Ovary (tissue), 9 donors: ENCODE measurements around the gene SLC9A6. TPM values are rescaled to one million over a fixed set of nuclear protein-coding genes. Genes with fewer than 3 reads are reported as not detected.

Experiments used
- DNase-seq, 5 donors: peaks; one replicate each; pipeline ENCODE4 v3.0.0-alpha.2; 2019 to 2020
- H3K27ac ChIP-seq, 2 donors: fragments of 200-600 bp; one replicate each; pipeline versions ENCODE4 v1.5.1 to v1.8.0; 2019 to 2022
- H3K27me3 ChIP-seq: fragments of 200-600 bp; one replicate; pipeline ENCODE4 v1.8.0; 2022
- H3K36me3 ChIP-seq: fragments of 200-600 bp; sonication (generic); one replicate; pipeline ENCODE4 v1.5.1; 2019
- H3K4me1 ChIP-seq: one replicate; pipeline ENCODE4 v1.8.1; 2013; ENCODE audit warnings: mild to moderate bottlenecking, moderate library complexity; ENCODE audit not compliant: insufficient read depth
- H3K4me3 ChIP-seq: fragments of 200-600 bp; sonication (generic); one replicate; pipeline ENCODE4 v1.5.1; 2017
- H3K9me3 ChIP-seq, 2 donors: fragments of 200-600 bp in 1 of 2; sonication (generic) in 1 of 2; one replicate each; pipeline versions ENCODE4 v1.5.1 to v1.8.1; 2013 to 2019; ENCODE audit warnings: mild to moderate bottlenecking in 1 of 2, moderate library complexity in 1 of 2
- EP300 ChIP-seq: sonication (generic); formaldehyde crosslinking; IDR thresholded peaks from one replicate; pipeline ENCODE4 v1.6.1; 2017; ENCODE audit warnings: antibody characterized with exemption
- POLR2A ChIP-seq: fragments of 450-650 bp; IDR thresholded peaks from one replicate; pipeline ENCODE4 v1.6.1; 2017; ENCODE audit warnings: antibody characterized with exemption, mild to moderate bottlenecking, moderate library complexity
- WGBS, 3 donors: extraction: QIAGEN DNeasy Blood & Tissue Kit in 1 of 3; methylation state at CpG; one replicate each; pipeline versions ENCODE4 v1.1.5 to v1.1.7; 2013 to 2017; 5-methylcytosine and 5-hydroxymethylcytosine counted together
- intact Hi-C, 4 donors: fragments of 100-400 bp; cut with DNase I; formaldehyde crosslinking; loops; one replicate each; pipeline versions ENCODE4 v1.11.0 to v1.15.1; 2022 to 2023
- polyA plus RNA-seq, 2 donors: library from polyadenylated mRNA; stranded (reverse); fragments of 200-250 nt in 1 of 2; fragments of 350-450 nt in 1 of 2; fragmentation: Illumina TruSeq in 1 of 2; extraction: RNeasy Lipid Tissue Mini Kit (QIAGEN cat#74804) in 1 of 2; gene quantifications; one replicate each; pipeline ENCODE4 v1.2.3, GENCODE V29; 2013 to 2014
- total RNA-seq, 7 donors: library from RNA; depleted of rRNA in 2 of 7; stranded (reverse); fragments of >200 nt in 2 of 7; fragmentation: NEBNext Ultra II Directional in 3 of 7; extraction: Animal tissue kit (Norgen Biotek cat#: 25700) in 3 of 7; gene quantifications; one replicate each; pipeline versions ENCODE4 v1.1.0 to v1.2.4, GENCODE V29; 2016 to 2023
- TF ChIP-seq, protein P1 (sequence below), 3 donors: fragments of 450-650 bp in 2 of 3; fragments of 200-600 bp in 1 of 3; IDR thresholded peaks; one replicate each; pipeline versions ENCODE4 v1.5.1 to v1.8.0; 2016 to 2022; ENCODE audit warnings: antibody characterized with exemption in 3 of 3, mild to moderate bottlenecking in 1 of 3
- donor health status: DM: no; HTN: no; CAD: no; lungs with moderate emphysema.
- donor health status: DM: no; HTN: no; CAD: no.
- donor health status: Bipolar disorder and iron deficiency.
- donor health status: DM: yes; HTN: yes; CAD: no.
- donor health status: DM: no; HTN: no; CAD: no.
- donor health status: DM: yes; HTN: yes; CAD: no.

SLC9A6 gene
- total and polyA plus RNA-seq, 9 donors, result 9.2 to 18.6 (median 12.7) TPM

DNA sequence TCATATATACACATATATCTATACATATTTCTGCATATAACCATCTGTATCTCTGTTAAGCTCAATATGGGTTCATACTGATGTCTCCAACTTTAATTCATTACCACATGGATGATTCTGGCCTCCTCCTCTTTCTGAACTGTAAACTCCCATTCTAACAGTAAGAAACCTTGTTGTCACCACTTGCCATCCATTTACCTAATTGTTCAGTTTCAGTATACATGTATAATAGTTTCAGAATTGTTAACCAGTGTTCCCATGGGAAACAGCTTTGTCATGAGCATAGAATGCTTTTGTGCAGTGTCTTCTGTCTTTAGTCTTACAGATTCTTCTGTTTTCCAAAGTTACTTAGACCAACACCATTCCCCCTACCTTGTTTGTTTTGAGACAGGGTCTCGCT lies 35.9 kb downstream of the SLC9A6 start:
- H3K27ac ChIP-seq, result no peak overlapping the region
- H3K4me1 ChIP-seq, result no peaks in the 10 kb centered on the region
- no peaks in the 10 kb centered on the region for H3K27me3 ChIP-seq
- no peaks in the 10 kb centered on the region for H3K9me3 ChIP-seq
- no peak overlapping the region for H3K4me3 ChIP-seq
- TF ChIP-seq, protein P1, sequence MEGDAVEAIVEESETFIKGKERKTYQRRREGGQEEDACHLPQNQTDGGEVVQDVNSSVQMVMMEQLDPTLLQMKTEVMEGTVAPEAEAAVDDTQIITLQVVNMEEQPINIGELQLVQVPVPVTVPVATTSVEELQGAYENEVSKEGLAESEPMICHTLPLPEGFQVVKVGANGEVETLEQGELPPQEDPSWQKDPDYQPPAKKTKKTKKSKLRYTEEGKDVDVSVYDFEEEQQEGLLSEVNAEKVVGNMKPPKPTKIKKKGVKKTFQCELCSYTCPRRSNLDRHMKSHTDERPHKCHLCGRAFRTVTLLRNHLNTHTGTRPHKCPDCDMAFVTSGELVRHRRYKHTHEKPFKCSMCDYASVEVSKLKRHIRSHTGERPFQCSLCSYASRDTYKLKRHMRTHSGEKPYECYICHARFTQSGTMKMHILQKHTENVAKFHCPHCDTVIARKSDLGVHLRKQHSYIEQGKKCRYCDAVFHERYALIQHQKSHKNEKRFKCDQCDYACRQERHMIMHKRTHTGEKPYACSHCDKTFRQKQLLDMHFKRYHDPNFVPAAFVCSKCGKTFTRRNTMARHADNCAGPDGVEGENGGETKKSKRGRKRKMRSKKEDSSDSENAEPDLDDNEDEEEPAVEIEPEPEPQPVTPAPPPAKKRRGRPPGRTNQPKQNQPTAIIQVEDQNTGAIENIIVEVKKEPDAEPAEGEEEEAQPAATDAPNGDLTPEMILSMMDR (IDR thresholded peaks at IDR 0.05), result no peak
- TF ChIP-seq EP300, result no peak
- no peak for TF ChIP-seq POLR2A
- 85 to 91% (median 89%) methylated on average over 1 of the region's 1 CpG for WGBS, 3 donors
- intact Hi-C loops, result loop anchor here in 1 of 4 donors (10.0 kb wide), 1 partner anchor 144 kb away; no protein-coding TSS in a partner anchor
- no peaks in the 10 kb centered on the region for H3K36me3 ChIP-seq
- DNase-seq, result no peak

DNA sequence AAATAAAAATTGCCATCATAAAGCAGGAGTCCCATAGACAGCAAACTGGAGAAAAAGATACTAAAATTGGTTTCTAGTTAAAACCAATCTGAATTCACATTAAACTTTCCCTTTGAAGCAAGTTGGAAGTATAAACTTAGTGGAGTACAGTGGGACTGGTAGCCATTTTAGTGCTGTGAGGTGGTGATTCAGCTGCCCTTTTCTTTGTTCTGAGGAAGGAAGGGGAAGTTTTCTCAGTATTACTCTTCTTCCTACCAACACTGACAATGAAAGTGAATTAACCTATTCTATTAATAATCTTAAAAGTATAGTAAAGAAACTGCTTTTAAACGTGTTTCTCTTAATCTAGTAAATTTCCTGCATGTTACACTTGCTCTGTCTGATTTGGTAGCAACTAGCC lies 36.7 kb downstream of the SLC9A6 start:
- no peaks in the 10 kb centered on the region for H3K36me3 ChIP-seq
- H3K9me3 ChIP-seq, result no peaks in the 10 kb centered on the region
- intact Hi-C loops, result loop anchor here in 1 of 4 donors (10.0 kb wide), 1 partner anchor 143 kb away; no protein-coding TSS in a partner anchor
- WGBS, 3 donors, result 36 to 51% (median 47%) methylated on average over 1 of the region's 1 CpG
- no peaks in the 10 kb centered on the region for H3K27me3 ChIP-seq
- DNase-seq, result no peak
- TF ChIP-seq POLR2A, result no peak
- TF ChIP-seq, protein P1 (IDR thresholded peaks at IDR 0.05), result no peak
- TF ChIP-seq EP300, result no peak
- H3K4me1 ChIP-seq, result no peaks in the 10 kb centered on the region
- H3K4me3 ChIP-seq, result no peak overlapping the region
- H3K27ac ChIP-seq, result no peak overlapping the region

DNA sequence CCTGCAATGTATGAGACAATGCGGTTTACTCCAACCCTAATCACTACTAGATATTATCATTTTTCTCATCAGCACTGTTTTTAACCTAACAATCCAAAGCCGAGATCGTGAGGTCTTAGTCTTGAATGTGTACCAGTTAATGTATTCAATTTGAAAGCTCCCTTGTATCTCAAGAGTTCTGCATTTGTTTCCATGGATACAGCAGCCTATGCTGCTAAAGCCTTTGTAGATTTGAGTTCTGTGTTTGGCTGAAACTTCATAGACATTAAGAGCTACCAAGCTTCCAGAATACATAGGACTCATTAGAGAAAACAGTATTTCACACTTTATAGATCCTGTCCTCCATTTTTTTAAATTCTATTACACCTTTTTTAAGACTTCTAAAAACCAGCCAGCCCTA lies 39.9 kb downstream of the SLC9A6 start:
- intact Hi-C loops, result loop anchor here in 1 of 4 donors (5.0 to 10.0 kb wide), 2 partner anchors 140 to 242 kb away; no protein-coding TSS in a partner anchor
- no peaks in the 10 kb centered on the region for H3K4me1 ChIP-seq
- no peak overlapping the region for H3K4me3 ChIP-seq
- no peaks in the 10 kb centered on the region for H3K9me3 ChIP-seq
- WGBS, 3 donors, result 66 to 75% (median 72%) methylated on average over 3 of the region's 3 CpGs
- TF ChIP-seq EP300, result no peak
- no peak for TF ChIP-seq POLR2A
- TF ChIP-seq, protein P1 (IDR thresholded peaks at IDR 0.05), result no peak
- no peaks in the 10 kb centered on the region for H3K36me3 ChIP-seq
- H3K27me3 ChIP-seq, result no peaks in the 10 kb centered on the region
- H3K27ac ChIP-seq, result no peak overlapping the region
- no peak for DNase-seq

DNA sequence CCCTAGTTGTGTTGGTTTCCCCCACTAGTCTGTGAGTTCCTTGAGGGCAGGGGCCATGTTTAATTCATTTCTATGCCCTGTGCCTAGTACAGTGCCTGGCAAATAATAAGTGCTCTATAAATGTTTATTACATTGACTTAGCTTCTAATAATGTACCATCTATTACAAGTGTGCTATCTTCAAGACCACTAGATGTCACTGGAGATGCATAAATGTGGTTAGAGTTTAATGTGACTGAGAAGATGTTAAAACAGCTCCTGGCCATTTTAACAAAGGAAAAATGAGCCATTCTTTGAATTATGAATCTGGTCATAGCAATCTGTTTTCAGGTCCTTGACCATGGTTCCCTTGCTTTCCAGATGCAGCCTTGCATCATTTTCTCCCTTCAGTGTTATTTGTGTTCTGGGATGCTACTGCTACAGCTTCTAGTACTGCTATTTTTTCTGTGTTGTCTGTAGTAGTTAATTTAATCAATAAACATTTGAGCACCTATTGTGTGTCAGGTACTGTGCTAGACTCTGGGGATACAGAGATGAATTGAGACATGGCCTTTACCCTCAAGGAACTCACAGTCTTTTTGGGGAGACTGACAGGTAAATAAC lies 43.2 kb downstream of the SLC9A6 start:
- Histone ChIP-seq H3K4me1 (no peaks in the 10 kb centered on the region), H3K27ac (no peak overlapping the region), H3K4me3 (no peak overlapping the region), H3K27me3 (no peaks in the 10 kb centered on the region), H3K36me3 (no peaks in the 10 kb centered on the region), H3K9me3 (no peaks in the 10 kb centered on the region)
- no peak for TF ChIP-seq EP300
- TF ChIP-seq, protein P1 (IDR thresholded peaks at IDR 0.05), result peak; percentile 18 to 63 (median 40)
- intact Hi-C loops, result loop anchor here in 2 of 4 donors (2.0 to 10.0 kb wide), 3 partner anchors 136 to 239 kb away; no protein-coding TSS in a partner anchor
- DNase-seq, result no peak
